ENCODE measurements around the gene IFT52.

IFT52 gene

GRCh38 chr20:43590392-43591303, at the start of gene IFT52:
TSS of gene IFT52 (plus strand) at chr20:43590937. CDS start at chr20:43594699, 3,762 bp downstream.
- peak; percentile 87 for DNase-seq (ENCODE audit: low read depth)

- DNase-seq (ENCODE audit: low read depth), result no peak
These were observed 49.5 kb upstream of the IFT52 start for GRCh38 chr20:43541214-43541613.

GRCh38 chr20:43542161-43542560, 48.6 kb upstream of the IFT52 start:
- no peak for DNase-seq (ENCODE audit: low read depth)

- DNase-seq (ENCODE audit: low read depth), result no peak
These were observed 48.1 kb upstream of the IFT52 start for GRCh38 chr20:43542674-43543073.

- no peak for DNase-seq (ENCODE audit: low read depth)
These were observed 47.6 kb upstream of the IFT52 start for GRCh38 chr20:43543138-43543537.

GRCh38 chr20:43544501-43544900, 46.2 kb upstream of the IFT52 start:
- DNase-seq (ENCODE audit: low read depth), result no peak

- DNase-seq (ENCODE audit: low read depth), result no peak
These were observed 44.7 kb upstream of the IFT52 start for GRCh38 chr20:43545837-43546578.

GRCh38 chr20:43548273-43548880, 42.4 kb upstream of the IFT52 start:
- DNase-seq (ENCODE audit: low read depth), result no peak

- DNase-seq (ENCODE audit: low read depth), result no peak
These were observed 41.2 kb upstream of the IFT52 start for GRCh38 chr20:43549416-43550065.

- no peak for DNase-seq (ENCODE audit: low read depth)
These were observed 40.3 kb upstream of the IFT52 start for GRCh38 chr20:43550456-43550855.

GRCh38 chr20:43554369-43554768, 36.4 kb upstream of the IFT52 start:
- DNase-seq (ENCODE audit: low read depth), result no peak

GRCh38 chr20:43558412-43559146, 32.2 kb upstream of the IFT52 start, which contains the start of gene SGK2:
TSS of gene SGK2 (plus strand) at chr20:43559027. CDS start at chr20:43566496, 7,469 bp downstream.
- DNase-seq (ENCODE audit: low read depth), result no peak

GRCh38 chr20:43559147-43559987, 31.4 kb upstream of the IFT52 start:
- no peak for DNase-seq (ENCODE audit: low read depth)

GRCh38 chr20:43560974-43561373, 29.8 kb upstream of the IFT52 start:
- DNase-seq (ENCODE audit: low read depth), result no peak

GRCh38 chr20:43563429-43563828, 27.3 kb upstream of the IFT52 start:
- DNase-seq (ENCODE audit: low read depth), result no peak

GRCh38 chr20:43563991-43564390, 26.7 kb upstream of the IFT52 start:
- no peak for DNase-seq (ENCODE audit: low read depth)

GRCh38 chr20:43564455-43564854, 26.3 kb upstream of the IFT52 start:
- DNase-seq (ENCODE audit: low read depth), result no peak

GRCh38 chr20:43564993-43565757, 25.6 kb upstream of the IFT52 start:
- DNase-seq (ENCODE audit: low read depth), result no peak

- no peak for DNase-seq (ENCODE audit: low read depth)
These were observed 25.0 kb upstream of the IFT52 start for GRCh38 chr20:43565758-43566104.

GRCh38 chr20:43567477-43567876, 23.3 kb upstream of the IFT52 start:
- no peak for DNase-seq (ENCODE audit: low read depth)

Data from stromal cell of bone marrow (primary cell).